GM19452 (cell line): Measurements from ENCODE around the gene NIPAL3.

ENCODE experiments used
- ATAC-seq: cut with Tn5 transposase; IDR thresholded peaks from one replicate; pipeline ENCODE4 v1.9.1; 2021; ENCODE audit not compliant: unreplicated experiment

Gene NIPAL3

GRCh38 chr1:24415334-24415909 lies at the start of gene NIPAL3:
TSS of gene NIPAL3 (plus strand) at chr1:24415802. CDS start at chr1:24419548, 3,746 bp downstream.
- peak; percentile 94 for ATAC-seq

DNA sequence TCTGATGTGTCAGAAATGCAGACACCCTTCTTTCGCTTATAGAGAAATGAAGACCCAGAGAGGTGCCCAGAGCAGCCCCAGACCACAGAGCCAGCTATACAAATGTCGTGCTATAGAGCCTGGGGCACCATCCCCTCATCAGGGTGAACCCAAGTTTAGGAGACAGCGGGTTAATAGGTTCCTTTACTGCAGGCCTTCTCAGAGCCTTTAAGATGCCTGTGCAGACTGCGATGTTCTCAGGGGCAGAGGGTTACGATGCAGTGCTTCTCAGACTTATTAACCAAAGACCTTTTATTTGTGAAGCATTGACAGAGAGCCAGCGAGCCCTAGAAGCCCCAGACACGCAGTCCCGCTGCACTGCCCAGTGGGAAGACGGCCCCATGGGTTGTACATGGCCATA lies 48.9 kb upstream of the NIPAL3 start:
- ATAC-seq = no peak

DNA sequence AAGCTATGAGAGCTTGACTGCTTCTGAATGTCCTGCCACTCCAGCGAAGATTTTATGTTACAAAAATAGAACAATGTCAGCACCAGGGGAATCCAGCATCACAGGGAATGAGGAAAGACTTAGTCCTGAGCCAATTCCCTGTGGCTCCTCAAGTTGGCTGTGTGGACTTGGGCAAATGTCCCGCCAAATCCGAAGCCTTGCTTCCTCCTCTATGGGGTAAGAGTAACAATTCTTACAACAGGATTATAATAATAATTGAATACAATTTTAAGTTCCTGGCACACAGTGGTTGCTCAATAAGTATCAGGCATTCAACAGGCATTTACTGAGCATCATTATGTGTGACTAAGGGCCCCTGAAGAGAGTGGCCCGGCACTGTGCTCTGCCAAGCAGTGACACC lies 46.4 kb upstream of the NIPAL3 start:
- no peak for ATAC-seq

DNA sequence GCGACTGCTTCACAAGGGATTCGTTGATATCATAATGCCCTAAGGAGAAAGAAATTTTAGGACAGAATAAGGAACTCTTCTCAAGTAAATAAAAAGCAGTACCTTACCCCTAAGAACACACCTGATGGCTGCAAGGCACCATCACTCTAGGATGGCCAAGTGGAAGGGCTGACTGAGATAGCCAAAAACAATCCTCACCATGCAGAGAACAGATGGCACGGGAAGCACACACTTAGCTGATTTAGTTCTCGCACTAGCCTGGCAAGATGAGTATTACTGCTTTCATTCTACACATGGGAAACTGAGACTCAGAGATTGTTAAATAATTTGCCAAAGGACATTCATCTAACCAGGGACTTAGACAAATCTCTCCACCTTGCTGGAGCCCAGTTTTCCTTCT lies 45.8 kb upstream of the NIPAL3 start:
- no peak for ATAC-seq

GRCh38 chr1:24373044-24373443 lies 42.6 kb upstream of the NIPAL3 start:
- peak; percentile 48 for ATAC-seq

- ATAC-seq = no peak
Observed at GRCh38 chr1:24373710-24374109, 41.9 kb upstream of the NIPAL3 start.

DNA sequence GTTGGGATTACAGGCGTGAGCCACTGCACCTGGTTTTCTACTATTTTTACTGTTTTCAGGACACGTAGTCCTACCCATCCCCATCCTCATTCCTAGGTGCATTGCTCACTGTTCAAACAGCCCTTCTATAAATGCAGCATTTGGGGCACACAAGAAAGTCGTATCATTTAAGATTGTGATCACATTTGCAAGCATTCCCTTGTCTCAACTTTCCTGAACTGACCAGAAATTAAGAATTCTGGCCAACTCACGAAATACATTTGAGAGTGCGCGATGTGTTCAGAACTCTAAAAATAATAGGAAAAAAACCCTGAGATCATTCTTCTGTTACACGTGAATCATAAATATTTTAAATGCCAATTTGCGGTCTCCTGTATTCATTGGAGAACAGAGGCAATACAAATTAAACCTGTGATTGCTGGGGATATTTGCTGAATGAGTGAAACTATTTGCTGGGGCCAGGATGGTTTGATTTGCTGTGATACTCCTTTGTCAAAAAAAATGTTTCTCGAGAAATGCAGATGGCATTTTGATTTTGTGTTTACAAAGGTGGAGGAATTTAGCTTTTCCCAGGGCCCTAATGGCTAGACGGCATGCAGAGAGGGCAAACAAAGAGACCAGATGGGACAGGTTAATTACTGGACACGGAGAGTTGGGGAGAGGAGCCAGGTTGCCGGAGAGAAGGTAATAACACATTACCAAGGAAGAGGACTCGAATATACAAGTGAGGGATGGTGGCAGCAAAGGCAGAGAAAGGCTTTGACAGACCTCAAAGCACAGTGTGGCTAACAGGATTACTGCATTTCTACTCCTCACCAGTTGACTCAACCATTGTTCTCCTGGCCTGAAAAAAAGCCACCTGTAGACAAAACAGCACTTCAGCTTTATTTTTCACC lies 40.5 kb upstream of the NIPAL3 start:
- no peak for ATAC-seq

DNA sequence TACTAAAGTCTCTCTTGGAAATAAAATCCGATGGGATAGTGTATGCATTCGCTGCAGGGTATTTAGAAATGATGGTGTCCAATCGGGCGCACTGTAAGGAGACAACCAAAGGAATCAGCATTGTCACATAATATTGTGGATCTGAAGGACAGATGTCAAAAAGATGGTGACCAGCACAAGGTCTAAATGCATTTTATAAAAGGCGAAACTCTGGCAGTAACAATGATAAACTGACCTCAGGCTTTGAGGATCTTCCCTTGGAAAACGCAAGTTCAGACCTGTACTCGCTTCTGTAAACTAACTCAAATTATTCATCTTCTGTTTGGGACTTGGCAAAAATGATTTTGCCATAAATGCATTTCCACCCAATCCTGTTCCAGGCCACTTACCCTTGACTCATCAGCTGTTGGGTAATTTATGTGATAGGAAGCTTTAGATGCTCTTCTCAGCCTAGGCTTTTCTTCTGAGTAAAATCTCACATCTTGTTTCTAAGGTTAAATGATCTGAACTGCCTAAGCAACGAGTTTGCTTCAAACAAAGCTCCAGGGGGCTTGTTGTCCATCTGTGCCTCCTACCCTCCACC lies 35.8 kb upstream of the NIPAL3 start:
- no peak for ATAC-seq

DNA sequence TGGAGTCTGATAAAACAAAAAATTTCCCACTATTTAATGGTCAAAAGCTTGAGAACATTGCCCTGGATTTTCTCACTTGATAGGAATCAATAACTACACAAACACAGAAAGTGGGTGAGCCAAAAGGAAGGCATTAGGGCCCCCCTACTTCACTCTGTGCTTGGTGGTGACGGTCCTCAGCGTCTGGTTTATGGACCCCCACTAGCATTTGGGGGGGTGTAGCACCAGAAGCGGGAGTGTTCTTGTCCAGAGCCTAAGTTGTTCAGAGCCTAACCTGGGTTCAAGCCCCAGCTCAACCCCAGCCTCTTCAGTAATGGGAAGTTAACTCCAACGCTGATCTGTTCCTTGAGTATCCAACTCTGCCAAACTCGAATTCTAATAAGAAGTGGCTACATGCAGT lies 35.1 kb upstream of the NIPAL3 start:
- no peak for ATAC-seq

GRCh38 chr1:24381256-24381655 lies 34.3 kb upstream of the NIPAL3 start:
- ATAC-seq = no peak

DNA sequence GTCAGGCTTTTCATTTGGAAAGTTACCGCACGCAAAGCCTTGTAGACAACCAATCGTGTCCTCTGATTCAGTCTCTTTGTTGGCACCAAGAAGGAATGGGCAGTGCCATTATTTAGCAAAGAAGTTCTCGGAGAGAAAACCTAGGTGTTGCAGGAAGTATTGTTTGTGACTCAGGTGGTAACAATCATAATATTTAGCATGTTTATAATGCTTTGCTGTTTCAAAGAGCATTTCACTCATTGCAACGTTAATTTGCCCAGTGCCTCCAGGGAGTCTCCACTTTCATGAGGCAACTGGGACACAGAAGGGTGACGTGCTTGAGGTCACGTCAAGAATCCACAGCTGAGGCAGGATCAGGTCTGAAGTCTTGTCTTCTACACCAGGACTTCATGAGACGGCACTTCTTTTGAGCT lies 33.4 kb upstream of the NIPAL3 start:
- ATAC-seq = no peak

DNA sequence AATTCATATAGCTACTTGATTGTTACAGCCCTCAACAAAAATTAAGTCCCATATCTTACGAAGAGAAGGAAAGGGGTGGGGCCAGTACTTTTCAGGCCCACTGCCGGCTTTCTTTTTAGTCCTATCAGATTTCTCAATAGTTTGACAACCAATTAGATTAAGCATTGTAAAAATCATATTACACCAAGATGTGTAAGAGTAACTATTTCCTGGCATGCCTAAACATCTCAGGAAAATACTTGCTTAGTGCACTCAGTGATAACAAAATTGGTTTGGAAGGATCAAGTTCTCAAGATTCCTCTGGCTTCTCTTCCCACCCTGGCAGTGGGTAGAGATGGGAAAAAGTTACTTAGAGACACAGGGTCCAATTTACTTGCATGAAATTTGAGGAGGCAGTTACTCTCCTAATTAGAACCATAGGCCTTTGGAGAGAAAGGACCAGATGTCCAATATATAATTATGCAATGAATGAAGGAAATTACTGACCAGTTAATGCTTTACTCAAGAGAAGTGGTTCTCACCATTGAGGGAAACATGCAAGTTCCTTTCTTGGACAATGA lies 32.1 kb upstream of the NIPAL3 start:
- ATAC-seq = no peak

DNA sequence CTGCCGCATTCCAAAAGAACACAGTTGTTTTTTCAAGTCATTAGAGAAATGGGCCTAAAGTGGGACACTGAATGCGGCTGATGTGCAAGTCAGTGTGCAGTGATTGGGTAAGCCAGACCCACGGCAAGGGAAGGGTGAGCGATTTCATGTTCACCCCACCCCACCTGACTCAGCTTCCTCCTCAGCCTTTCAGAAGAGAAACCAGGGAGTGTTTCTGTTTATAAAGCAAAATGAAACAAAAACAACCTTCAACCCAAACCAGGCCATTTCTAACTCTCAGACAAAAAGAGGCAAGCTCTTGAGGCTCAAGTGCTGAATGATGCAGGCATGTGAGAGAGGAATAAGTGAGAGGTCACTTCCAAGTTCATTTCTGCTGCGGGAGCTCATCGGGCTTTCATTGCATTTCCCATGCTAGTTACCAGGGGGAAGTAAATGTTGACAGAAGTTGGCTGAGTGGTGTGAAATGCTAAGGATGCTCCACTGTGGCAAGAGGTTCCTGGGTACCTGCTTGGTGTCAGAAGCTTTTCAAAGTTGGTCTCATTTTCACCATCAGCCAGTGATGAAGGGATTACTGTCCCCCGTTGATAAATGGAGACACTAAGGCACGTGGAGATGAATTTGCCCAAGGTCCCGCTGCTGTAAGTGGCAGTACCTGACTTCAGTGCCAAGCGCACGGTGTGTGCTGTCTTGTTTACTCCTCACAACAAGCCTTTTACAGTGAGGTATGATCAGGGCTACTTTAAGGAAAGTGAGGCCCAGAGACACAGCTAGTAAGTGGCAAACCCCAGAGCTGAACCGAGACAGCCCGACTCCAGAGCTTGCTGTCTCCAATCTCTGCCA lies 31.1 kb upstream of the NIPAL3 start:
- no peak for ATAC-seq

GRCh38 chr1:24385160-24385940 lies 30.3 kb upstream of the NIPAL3 start:
- ATAC-seq = no peak

DNA sequence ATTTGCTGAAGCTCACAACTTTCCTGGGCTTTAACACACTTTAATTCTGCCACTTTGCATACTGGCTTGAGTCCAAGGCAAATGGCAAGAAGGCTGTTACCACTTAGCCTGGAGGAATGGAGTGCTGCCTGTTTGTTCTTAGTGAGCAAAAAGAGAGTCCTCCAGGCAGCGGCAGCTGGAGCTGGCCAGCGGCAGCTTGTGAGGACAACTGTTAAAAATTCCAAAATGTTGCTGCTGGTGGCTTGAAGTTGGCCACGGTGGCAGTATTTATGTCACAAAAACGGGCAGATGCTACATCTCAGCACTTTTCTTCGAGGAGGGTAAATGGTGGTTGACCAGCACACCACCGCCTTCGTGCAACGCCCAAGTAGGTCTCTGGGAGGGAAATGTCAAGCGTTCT lies 29.4 kb upstream of the NIPAL3 start:
- no peak for ATAC-seq

DNA sequence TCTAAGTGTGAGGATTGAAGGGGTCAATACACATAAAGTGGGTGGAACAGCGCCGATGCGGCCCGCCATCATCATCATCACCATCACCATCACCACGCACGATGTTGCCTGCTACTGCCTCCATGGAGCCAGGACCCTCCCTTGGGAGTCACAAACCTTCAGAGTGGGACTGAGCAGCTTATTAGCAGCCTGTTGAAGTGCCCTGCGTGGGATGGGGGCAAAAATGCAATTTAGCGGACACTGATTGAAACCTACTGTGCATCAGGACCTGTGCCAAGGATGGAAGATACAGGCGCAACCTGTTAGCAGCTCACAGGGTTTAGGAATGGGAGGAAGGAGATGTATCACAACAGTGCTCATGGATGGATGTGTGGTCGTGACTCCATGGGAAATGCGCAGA lies 28.7 kb upstream of the NIPAL3 start:
- ATAC-seq = no peak

DNA sequence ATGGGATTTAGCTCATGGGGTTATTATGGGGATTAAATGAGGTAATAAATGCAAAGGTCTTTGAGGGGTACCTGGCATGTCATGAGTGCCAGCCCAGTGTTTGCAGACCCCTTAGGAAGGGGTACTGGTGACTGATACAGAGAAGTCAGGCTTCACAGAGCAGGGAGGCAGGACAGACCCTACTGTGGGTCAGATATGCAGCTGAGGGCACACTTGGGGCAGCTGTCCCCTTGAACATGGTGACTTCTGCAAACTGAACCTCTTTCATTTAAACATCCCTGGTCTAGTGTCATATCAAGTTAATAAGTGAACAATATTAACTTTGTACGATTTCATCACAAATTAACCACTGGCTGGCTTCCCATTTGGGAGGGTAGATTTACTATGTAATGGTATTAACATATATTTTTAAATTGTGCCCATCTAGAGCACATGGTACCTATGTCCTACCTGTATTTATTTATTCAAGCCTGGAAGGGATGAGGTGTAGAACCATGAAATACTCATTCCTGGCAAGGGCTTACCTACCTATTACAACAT lies 27.9 kb upstream of the NIPAL3 start:
- no peak for ATAC-seq

GRCh38 chr1:24388331-24388885 lies 27.2 kb upstream of the NIPAL3 start:
- no peak for ATAC-seq

GRCh38 chr1:24389231-24389678 lies 26.3 kb upstream of the NIPAL3 start:
- no peak for ATAC-seq
